Measurements from ENCODE around the gene ADD1.

DNA sequence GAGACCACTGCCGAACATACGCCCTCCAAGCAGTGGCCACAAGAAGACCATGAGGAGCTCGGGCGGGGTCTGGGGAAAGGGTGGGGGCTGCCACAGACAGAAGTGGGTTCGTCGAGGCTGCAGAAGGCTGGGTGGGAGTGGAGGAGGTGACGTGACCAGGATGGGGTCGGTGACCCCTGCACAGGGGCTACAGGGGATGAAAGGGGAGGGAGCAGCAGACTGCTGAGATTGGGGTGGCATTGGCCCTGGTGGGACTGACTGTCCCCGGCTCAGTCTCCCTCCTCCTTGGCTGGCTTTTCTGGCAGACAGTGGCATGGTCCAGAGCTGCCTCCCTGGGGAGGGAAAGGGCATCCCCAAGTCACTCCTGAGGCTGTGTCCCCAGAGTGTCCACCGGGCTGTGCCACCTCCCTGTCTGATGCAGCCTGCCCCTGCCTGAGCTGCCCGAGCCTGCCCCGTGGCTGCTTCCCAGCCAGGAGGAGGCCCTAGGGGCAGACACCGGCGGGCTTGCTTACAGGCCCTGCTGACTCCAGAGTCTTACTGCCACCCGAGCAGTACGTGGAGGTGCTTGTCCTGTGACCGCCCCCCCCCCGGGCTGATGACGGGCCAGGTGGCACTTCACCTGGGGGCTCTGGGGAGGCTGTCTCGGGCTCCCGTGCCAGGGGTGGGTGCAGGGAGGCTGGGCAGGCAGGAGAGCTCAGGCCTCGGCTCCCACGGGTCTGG lies 43.5 kb upstream of the ADD1 start:
- TF ChIP-seq, protein P1, sequence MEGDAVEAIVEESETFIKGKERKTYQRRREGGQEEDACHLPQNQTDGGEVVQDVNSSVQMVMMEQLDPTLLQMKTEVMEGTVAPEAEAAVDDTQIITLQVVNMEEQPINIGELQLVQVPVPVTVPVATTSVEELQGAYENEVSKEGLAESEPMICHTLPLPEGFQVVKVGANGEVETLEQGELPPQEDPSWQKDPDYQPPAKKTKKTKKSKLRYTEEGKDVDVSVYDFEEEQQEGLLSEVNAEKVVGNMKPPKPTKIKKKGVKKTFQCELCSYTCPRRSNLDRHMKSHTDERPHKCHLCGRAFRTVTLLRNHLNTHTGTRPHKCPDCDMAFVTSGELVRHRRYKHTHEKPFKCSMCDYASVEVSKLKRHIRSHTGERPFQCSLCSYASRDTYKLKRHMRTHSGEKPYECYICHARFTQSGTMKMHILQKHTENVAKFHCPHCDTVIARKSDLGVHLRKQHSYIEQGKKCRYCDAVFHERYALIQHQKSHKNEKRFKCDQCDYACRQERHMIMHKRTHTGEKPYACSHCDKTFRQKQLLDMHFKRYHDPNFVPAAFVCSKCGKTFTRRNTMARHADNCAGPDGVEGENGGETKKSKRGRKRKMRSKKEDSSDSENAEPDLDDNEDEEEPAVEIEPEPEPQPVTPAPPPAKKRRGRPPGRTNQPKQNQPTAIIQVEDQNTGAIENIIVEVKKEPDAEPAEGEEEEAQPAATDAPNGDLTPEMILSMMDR (IDR thresholded peaks at IDR 0.05), result no peak
- TF ChIP-seq POLR2A (IDR thresholded peaks at IDR 0.05; ENCODE audit: low read depth), result no peak
